Measurements from ENCODE around the gene ZNFX1. TPM values are rescaled to one million over a fixed set of nuclear protein-coding genes. Genes with fewer than 3 reads are reported as not detected.
A peak's percentile ranks its signal among the peaks of the same experiment; 100 is the strongest.

ZNFX1 gene
- total and polyA plus RNA-seq, 9 of the 15 experiments (the other 6 are each of a cell fraction or from before 2014, with no cell fraction given) = 3.8 to 13.8 (median 10.3) TPM

DNA sequence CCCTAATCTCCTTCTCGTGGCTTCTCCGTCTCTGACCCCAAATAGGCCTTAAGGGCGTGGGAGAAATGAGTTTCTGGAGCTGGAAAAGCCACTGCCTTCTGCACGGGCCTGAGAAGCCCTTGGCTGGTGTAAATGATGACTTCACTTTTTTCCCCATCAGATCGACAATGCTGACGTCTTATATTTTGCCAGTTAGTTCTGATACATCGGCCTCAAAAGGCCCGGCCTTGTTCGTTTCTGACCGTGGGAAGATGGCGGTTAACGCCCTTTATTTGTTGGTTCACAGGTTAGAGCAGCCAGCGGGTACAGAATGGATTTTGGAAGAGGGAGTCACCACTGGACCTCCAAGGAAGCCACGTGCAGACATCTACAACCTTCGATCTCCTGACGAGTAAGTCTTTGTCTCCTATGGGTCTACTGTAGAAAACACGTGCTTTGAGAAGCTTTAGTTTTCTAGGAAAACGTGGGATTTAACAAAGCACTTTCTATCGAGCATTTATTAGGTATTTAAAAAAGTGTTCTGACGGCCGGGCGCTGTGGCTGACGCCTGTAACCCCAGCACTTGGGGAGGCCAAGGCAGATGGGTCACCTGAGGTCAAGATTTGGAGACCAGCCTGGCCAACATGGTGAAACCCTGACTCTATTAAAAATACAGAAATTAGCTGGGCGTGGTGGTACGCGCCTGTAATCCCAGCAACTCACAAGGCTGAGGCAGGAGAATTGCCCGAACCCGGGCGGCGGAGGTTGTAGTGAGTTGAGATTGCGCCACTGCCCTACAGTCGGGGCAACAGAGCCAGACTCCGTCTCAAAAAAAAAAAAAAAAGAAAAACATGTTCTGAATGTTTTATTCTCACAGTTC is 1.2 kb upstream of the ZNFX1 start (continued):
- TF ChIP-seq, protein P1, sequence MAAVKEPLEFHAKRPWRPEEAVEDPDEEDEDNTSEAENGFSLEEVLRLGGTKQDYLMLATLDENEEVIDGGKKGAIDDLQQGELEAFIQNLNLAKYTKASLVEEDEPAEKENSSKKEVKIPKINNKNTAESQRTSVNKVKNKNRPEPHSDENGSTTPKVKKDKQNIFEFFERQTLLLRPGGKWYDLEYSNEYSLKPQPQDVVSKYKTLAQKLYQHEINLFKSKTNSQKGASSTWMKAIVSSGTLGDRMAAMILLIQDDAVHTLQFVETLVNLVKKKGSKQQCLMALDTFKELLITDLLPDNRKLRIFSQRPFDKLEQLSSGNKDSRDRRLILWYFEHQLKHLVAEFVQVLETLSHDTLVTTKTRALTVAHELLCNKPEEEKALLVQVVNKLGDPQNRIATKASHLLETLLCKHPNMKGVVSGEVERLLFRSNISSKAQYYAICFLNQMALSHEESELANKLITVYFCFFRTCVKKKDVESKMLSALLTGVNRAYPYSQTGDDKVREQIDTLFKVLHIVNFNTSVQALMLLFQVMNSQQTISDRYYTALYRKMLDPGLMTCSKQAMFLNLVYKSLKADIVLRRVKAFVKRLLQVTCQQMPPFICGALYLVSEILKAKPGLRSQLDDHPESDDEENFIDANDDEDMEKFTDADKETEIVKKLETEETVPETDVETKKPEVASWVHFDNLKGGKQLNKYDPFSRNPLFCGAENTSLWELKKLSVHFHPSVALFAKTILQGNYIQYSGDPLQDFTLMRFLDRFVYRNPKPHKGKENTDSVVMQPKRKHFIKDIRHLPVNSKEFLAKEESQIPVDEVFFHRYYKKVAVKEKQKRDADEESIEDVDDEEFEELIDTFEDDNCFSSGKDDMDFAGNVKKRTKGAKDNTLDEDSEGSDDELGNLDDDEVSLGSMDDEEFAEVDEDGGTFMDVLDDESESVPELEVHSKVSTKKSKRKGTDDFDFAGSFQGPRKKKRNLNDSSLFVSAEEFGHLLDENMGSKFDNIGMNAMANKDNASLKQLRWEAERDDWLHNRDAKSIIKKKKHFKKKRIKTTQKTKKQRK (IDR thresholded peaks at IDR 0.05; ENCODE audit: borderline replicate concordance, low read depth, low read length) = no peak
- TF ChIP-seq, protein P2, sequence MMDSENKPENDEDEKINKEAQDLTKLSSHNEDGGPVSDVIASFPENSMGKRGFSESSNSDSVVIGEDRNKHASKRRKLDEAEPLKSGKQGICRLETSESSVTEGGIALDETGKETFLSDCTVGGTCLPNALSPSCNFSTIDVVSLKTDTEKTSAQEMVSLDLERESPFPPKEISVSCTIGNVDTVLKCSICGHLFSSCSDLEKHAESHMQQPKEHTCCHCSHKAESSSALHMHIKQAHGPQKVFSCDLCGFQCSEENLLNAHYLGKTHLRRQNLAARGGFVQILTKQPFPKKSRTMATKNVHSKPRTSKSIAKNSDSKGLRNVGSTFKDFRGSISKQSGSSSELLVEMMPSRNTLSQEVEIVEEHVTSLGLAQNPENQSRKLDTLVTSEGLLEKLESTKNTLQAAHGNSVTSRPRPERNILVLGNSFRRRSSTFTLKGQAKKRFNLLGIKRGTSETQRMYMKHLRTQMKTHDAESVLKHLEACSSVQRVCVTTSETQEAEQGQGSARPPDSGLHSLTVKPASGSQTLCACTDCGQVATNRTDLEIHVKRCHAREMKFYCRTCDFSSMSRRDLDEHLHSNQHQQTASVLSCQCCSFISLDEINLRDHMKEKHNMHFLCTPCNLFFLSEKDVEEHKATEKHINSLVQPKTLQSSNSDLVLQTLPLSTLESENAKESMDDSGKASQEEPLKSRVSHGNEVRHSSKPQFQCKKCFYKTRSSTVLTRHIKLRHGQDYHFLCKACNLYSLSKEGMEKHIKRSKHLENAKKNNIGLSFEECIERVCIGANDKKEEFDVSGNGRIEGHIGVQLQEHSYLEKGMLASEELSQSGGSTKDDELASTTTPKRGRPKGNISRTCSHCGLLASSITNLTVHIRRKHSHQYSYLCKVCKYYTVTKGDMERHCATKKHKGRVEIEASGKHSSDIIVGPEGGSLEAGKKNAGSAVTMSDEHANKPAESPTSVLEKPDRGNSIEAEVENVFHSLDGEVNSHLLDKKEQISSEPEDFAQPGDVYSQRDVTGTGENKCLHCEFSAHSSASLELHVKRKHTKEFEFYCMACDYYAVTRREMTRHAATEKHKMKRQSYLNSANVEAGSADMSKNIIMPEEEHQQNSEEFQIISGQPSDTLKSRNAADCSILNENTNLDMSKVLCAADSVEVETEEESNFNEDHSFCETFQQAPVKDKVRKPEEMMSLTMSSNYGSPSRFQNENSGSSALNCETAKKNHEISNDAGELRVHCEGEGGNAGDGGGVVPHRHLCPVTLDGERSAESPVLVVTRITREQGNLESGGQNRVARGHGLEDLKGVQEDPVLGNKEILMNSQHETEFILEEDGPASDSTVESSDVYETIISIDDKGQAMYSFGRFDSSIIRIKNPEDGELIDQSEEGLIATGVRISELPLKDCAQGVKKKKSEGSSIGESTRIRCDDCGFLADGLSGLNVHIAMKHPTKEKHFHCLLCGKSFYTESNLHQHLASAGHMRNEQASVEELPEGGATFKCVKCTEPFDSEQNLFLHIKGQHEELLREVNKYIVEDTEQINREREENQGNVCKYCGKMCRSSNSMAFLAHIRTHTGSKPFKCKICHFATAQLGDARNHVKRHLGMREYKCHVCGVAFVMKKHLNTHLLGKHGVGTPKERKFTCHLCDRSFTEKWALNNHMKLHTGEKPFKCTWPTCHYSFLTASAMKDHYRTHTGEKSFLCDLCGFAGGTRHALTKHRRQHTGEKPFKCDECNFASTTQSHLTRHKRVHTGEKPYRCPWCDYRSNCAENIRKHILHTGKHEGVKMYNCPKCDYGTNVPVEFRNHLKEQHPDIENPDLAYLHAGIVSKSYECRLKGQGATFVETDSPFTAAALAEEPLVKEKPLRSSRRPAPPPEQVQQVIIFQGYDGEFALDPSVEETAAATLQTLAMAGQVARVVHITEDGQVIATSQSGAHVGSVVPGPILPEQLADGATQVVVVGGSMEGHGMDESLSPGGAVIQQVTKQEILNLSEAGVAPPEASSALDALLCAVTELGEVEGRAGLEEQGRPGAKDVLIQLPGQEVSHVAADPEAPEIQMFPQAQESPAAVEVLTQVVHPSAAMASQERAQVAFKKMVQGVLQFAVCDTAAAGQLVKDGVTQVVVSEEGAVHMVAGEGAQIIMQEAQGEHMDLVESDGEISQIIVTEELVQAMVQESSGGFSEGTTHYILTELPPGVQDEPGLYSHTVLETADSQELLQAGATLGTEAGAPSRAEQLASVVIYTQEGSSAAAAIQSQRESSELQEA (IDR thresholded peaks at IDR 0.05; ENCODE audit: low read depth) = no peak
- TF ChIP-seq SETDB1 (IDR thresholded peaks at IDR 0.05; ENCODE audit: low read length) (no peak), ZNF668 (CRISPR knock-in tag; IDR thresholded peaks at IDR 0.05) (no peak), ZNF57 (CRISPR knock-in tag; IDR thresholded peaks at IDR 0.05) (0 out of 2 replicates have a peak, but pooled peaks have one; percentile 14), KDM1A (IDR thresholded peaks at IDR 0.05) (no peak), SMARCA5 (IDR thresholded peaks at IDR 0.05) (peak; percentile 52; the same call in 1 of the 2 replicates), MTA1 (IDR thresholded peaks at IDR 0.05; ENCODE audit: borderline replicate concordance) (no peak), BCL6 (CRISPR knock-in tag; IDR thresholded peaks at IDR 0.05) (no peak), MYBL2 (IDR thresholded peaks at IDR 0.05; ENCODE audit: low read depth) (no peak), MYBL2 (CRISPR knock-in tag; IDR thresholded peaks at IDR 0.05; ENCODE audit: borderline replicate concordance) (no peak), MIER1 (IDR thresholded peaks at IDR 0.05; ENCODE audit: low read depth) (no peak), TAF1 (IDR thresholded peaks at IDR 0.05; ENCODE audit: control insufficient read depth, extremely low read depth, insufficient read depth, low read length, severe bottlenecking) (no peak), ZNF444 (CRISPR knock-in tag; IDR thresholded peaks at IDR 0.05) (no peak)
- TF ChIP-seq, protein P3, sequence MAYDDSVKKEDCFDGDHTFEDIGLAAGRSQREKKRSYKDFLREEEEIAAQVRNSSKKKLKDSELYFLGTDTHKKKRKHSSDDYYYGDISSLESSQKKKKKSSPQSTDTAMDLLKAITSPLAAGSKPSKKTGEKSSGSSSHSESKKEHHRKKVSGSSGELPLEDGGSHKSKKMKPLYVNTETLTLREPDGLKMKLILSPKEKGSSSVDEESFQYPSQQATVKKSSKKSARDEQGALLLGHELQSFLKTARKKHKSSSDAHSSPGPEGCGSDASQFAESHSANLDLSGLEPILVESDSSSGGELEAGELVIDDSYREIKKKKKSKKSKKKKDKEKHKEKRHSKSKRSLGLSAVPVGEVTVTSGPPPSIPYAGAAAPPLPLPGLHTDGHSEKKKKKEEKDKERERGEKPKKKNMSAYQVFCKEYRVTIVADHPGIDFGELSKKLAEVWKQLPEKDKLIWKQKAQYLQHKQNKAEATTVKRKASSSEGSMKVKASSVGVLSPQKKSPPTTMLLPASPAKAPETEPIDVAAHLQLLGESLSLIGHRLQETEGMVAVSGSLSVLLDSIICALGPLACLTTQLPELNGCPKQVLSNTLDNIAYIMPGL (CRISPR knock-in tag; IDR thresholded peaks at IDR 0.05) = peak; percentile 64; the same call in 1 of the 2 replicates
